Breast epithelium (tissue), 3 donors: ENCODE measurements around the gene PRICKLE2.

Experiments
- CTCF ChIP-seq, 3 donors: fragments of 450-650 bp; IDR thresholded peaks; one replicate each; pipeline ENCODE4 v1.5.1; 2016 to 2017; ENCODE audit warnings: antibody characterized with exemption in 3 of 3, mild to moderate bottlenecking in 3 of 3, moderate library complexity in 3 of 3
- POLR2A ChIP-seq: fragments of 450-650 bp; IDR thresholded peaks from one replicate; pipeline ENCODE4 v1.6.1; 2016; ENCODE audit warnings: antibody characterized with exemption, mild to moderate bottlenecking, moderate library complexity
- POLR2AphosphoS5 ChIP-seq, 3 donors: sonication (generic); formaldehyde crosslinking; IDR thresholded peaks; one replicate each; pipeline ENCODE4 v1.6.1; 2017; ENCODE audit warnings: antibody characterized with exemption in 3 of 3

DNA sequence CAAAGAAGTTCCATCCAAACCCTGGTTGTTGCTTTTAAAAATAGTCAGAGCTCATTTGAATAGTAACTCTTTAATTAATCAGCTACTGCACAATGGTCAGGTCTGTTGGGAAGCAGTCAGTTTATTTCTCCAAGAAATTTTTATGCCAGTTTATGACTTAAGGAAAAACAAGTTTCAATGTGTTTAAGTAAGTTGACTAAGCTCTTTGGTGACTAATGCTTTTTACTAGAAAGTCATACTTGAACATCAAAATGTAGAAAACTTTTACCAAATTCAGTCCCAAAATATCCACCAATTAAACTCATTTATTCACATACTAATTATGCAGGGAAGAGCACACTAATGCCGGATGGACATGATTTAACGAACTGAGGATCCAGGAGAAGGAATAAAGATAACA is 22.1 kb downstream of the PRICKLE2 start:
- no peak for TF ChIP-seq POLR2A
- no peak for TF ChIP-seq CTCF (IDR thresholded peaks at IDR 0.05)
- no peak for TF ChIP-seq POLR2AphosphoS5 (IDR thresholded peaks at IDR 0.05)
